NCI-H460 (cell line): ENCODE measurements around the gene LHX5. TPM values are rescaled to one million over a fixed set of nuclear protein-coding genes. Genes with fewer than 3 reads are reported as not detected.

Experiments
- DNase-seq: peaks from one replicate; pipeline ENCODE4 v3.0.0-alpha.2; 2016; ENCODE audit warnings: low read depth; ENCODE audit errors: extremely low read depth
- total RNA-seq: library from RNA; depleted of rRNA; stranded (reverse); fragments of >200 nt; shearing (Covaris generic); gene quantifications from 2 replicates; pipeline ENCODE4 v1.2.3, GENCODE V29; 2014

LHX5 gene
- total RNA-seq, 1 experiment from 2014 or later = 0.22 TPM

- no peak for DNase-seq
These were observed 6.8 kb upstream of the LHX5 start for GRCh38 chr12:113478351-113479011.

GRCh38 chr12:113477842-113478215 lies 6.2 kb upstream of the LHX5 start:
- no peak for DNase-seq

- no peak for DNase-seq
These were observed 5.6 kb upstream of the LHX5 start for GRCh38 chr12:113477171-113477841.

- DNase-seq = no peak
These were observed 4.7 kb upstream of the LHX5 start for GRCh38 chr12:113476176-113476986.

GRCh38 chr12:113475451-113476175 lies 3.9 kb upstream of the LHX5 start:
- DNase-seq = no peak

GRCh38 chr12:113474635-113475436 lies 3.2 kb upstream of the LHX5 start:
- DNase-seq = no peak

GRCh38 chr12:113473942-113474341 lies 2.3 kb upstream of the LHX5 start:
- no peak for DNase-seq

- no peak for DNase-seq
These were observed 1.7 kb upstream of the LHX5 start for GRCh38 chr12:113473400-113473799.

- no peak for DNase-seq
These were observed 785 bp upstream of the LHX5 start for GRCh38 chr12:113472191-113473121.

GRCh38 chr12:113470871-113471618 lies 626 bp downstream of the LHX5 start:
- no peak for DNase-seq

- no peak for DNase-seq
These were observed 1.5 kb downstream of the LHX5 start for GRCh38 chr12:113469949-113470743.

GRCh38 chr12:113469224-113469948 lies 2.3 kb downstream of the LHX5 start:
- DNase-seq = no peak

- no peak for DNase-seq
These were observed 3.1 kb downstream of the LHX5 start for GRCh38 chr12:113468365-113469223.

GRCh38 chr12:113467502-113468364 lies 3.9 kb downstream of the LHX5 start:
- DNase-seq = no peak

- no peak for DNase-seq
These were observed 4.5 kb downstream of the LHX5 start for GRCh38 chr12:113467142-113467501.
